Measurements from ENCODE around the gene CUL3. TPM values are rescaled to one million over a fixed set of nuclear protein-coding genes. Genes with fewer than 3 reads are reported as not detected.
A peak's percentile ranks its signal among the peaks of the same experiment; 100 is the strongest.

CUL3 gene
- total RNA-seq, 4 donors from 2014 or later: 94.1 to 120 (median 109) TPM

DNA sequence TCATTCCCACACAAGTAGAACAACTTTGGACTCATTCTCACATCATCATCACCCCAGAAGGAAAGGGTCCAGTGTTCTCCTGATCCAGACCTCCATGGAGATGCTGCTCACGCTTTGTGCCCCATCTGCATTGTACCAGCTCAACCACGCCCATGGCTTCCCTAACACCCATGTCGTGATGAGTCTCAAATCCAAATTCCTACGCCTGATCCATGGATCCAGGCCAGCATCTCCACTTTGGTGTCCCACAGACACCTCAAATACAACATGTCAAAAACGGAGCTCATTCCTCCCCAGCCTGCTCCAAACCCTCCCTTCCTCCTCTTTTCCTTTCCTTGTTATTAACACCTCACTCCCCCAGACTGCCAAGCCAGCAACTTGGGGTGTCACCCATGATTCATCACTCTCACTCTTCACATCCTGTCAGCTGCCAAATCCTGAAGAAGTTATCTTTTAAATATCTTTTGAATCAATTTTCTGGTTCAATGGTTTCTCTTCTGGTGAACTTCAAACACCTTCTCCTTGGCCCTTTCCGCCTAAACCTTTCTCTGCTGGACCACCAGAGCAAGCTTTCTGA is 153.1 kb downstream of the CUL3 start:
- no peak for DNase-seq
- no peak for ATAC-seq
- Histone ChIP-seq H3K36me3 (no peaks in the 10 kb centered on the region), H3K4me1 (no peaks in the 10 kb centered on the region), H3K27me3 (no peaks in the 10 kb centered on the region), H3K9me3 (no peaks in the 10 kb centered on the region), H3K27ac (no peak overlapping the region), H3K4me3 (no peak overlapping the region)
- in situ Hi-C loops (cut with MboI; ENCODE audit: low sequenced_read_pairs in 4 of 4) (no loop called here), intact Hi-C loops (cut with DNase I; ENCODE audit: low total_unique reads) (no loop called here)
- TF ChIP-seq, protein P1, sequence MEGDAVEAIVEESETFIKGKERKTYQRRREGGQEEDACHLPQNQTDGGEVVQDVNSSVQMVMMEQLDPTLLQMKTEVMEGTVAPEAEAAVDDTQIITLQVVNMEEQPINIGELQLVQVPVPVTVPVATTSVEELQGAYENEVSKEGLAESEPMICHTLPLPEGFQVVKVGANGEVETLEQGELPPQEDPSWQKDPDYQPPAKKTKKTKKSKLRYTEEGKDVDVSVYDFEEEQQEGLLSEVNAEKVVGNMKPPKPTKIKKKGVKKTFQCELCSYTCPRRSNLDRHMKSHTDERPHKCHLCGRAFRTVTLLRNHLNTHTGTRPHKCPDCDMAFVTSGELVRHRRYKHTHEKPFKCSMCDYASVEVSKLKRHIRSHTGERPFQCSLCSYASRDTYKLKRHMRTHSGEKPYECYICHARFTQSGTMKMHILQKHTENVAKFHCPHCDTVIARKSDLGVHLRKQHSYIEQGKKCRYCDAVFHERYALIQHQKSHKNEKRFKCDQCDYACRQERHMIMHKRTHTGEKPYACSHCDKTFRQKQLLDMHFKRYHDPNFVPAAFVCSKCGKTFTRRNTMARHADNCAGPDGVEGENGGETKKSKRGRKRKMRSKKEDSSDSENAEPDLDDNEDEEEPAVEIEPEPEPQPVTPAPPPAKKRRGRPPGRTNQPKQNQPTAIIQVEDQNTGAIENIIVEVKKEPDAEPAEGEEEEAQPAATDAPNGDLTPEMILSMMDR (IDR thresholded peaks at IDR 0.05 in 4 of 5, conservative IDR thresholded peaks at IDR 0.05 in 1 of 5): no peak
- TF ChIP-seq POLR2A (IDR thresholded peaks at IDR 0.05): no peak

DNA sequence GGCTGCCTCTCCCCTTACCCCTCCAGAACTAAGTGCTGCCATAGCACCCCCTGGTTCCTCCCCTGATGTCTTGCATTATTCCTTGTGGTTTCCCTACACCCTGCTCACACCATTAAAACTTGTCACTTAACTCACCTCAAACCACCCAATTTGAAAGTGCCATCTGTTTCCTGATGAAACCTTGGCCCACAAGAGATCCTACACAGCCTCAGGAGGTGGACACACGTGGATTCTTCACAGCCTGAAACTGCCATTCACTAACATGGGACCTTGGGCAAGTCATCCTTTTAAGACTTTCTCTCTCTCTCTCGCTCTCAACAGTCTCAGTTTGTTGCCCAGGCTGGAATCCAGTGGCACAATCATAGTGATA is 155.7 kb downstream of the CUL3 start:
- Histone ChIP-seq H3K27me3 (no peaks in the 10 kb centered on the region), H3K4me3 (no peak overlapping the region), H3K9me3 (no peaks in the 10 kb centered on the region), H3K4me1 (no peaks in the 10 kb centered on the region), H3K27ac (no peak overlapping the region), H3K36me3 (no peaks in the 10 kb centered on the region)
- in situ Hi-C loops (cut with MboI; ENCODE audit: low sequenced_read_pairs in 4 of 4): no loop called here
- ATAC-seq (no peak), DNase-seq (no peak)
- intact Hi-C loops (cut with DNase I; ENCODE audit: low total_unique reads): no loop called here
- TF ChIP-seq, protein P1 (IDR thresholded peaks at IDR 0.05 in 4 of 5, conservative IDR thresholded peaks at IDR 0.05 in 1 of 5): no peak
- no peak for TF ChIP-seq POLR2A (IDR thresholded peaks at IDR 0.05)

DNA sequence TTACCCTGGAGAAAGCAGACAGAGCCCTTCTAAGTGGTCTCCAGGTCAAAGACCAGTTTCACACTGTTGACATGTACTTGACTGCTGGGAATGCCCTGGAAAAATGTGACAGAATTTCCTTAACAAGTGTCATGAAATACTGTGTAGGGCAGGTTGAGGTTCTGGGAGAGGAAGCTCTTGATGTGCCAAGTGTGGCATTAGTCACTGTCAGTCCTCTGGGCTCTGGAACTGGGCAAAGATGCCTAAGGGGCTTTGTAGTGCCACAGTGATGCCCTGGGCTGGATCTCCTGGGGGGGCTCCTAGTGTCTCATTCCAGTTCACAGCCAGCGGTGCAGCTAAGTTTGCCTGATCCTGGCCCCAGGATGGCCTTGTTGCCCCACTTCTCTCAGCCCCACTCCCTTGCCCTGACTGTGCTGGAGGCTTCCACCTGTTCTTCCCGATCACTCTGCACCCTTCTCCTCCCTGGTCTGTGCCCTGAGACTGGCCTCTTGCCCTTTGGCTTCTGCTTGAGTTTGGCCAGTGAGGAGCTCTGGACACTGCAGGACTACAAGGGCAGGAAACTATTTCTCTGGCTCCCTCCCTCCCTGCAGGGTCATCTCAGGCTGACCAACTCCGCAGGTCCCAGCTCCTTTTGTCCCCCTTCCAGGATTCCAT is 156.2 kb downstream of the CUL3 start:
- ATAC-seq (peak in 1 of 2 donors; percentile 77), DNase-seq (peak in 1 of 2 donors; percentile 34)
- H3K4me1 ChIP-seq: no peaks in the 10 kb centered on the region
- in situ Hi-C loops (cut with MboI; ENCODE audit: low sequenced_read_pairs in 4 of 4) (no loop called here), intact Hi-C loops (cut with DNase I; ENCODE audit: low total_unique reads) (no loop called here)
- H3K9me3 ChIP-seq: no peaks in the 10 kb centered on the region
- no peak overlapping the region for H3K4me3 ChIP-seq
- no peak for TF ChIP-seq POLR2A (IDR thresholded peaks at IDR 0.05)
- TF ChIP-seq, protein P1 (IDR thresholded peaks at IDR 0.05 in 4 of 5, conservative IDR thresholded peaks at IDR 0.05 in 1 of 5): no peak
- no peak overlapping the region for H3K27ac ChIP-seq
- H3K36me3 ChIP-seq: no peaks in the 10 kb centered on the region
- no peaks in the 10 kb centered on the region for H3K27me3 ChIP-seq

DNA sequence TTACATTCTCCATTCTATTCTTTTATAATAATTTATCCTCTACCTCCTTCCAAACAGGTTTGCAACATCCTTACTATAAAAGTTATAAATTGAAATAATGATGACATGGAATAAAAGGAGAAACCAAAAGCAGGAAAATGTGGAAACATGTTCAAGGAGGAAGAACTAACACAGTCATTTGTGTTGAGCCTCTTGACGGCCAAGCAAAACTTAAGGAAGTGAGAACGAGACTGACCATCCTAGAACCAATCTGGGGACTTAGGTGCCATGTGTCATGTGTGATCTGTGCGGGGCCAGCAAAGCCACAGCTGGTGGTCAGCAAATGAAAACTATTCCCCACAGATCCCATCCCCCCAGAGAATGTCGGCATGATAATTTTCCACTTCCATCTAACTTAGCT is 157.7 kb downstream of the CUL3 start:
- Histone ChIP-seq H3K27ac (no peak overlapping the region), H3K4me1 (no peaks in the 10 kb centered on the region), H3K27me3 (no peaks in the 10 kb centered on the region), H3K9me3 (no peaks in the 10 kb centered on the region), H3K36me3 (no peaks in the 10 kb centered on the region), H3K4me3 (no peak overlapping the region)
- in situ Hi-C loops (cut with MboI; ENCODE audit: low sequenced_read_pairs in 4 of 4) (no loop called here), intact Hi-C loops (cut with DNase I; ENCODE audit: low total_unique reads) (no loop called here)
- ATAC-seq (no peak), DNase-seq (no peak)
- TF ChIP-seq, protein P1 (IDR thresholded peaks at IDR 0.05 in 4 of 5, conservative IDR thresholded peaks at IDR 0.05 in 1 of 5): no peak
- TF ChIP-seq POLR2A (IDR thresholded peaks at IDR 0.05): no peak

All from gastrocnemius medialis (tissue), 4 donors.